Glutamatergic neuron (in vitro differentiated cells): ENCODE results near the gene ZNF106. TPM values are rescaled to one million over a fixed set of nuclear protein-coding genes. Genes with fewer than 3 reads are reported as not detected.

Experiments used
- DNase-seq: peaks from one replicate; pipeline ENCODE4 v3.0.0; 2022
- H3K27ac Mint-ChIP-seq: one replicate; pipeline ENCODE4 v1.8.0; 2020; ENCODE audit warnings: mild to moderate bottlenecking, mixed read lengths, inconsistent platforms; ENCODE audit not compliant: unreplicated experiment
- H3K27me3 Mint-ChIP-seq: one replicate; pipeline ENCODE4 v1.8.0; 2020; ENCODE audit warnings: mild to moderate bottlenecking, moderate library complexity, mixed read lengths, inconsistent platforms; ENCODE audit not compliant: unreplicated experiment
- H3K36me3 Mint-ChIP-seq: one replicate; pipeline ENCODE4 v1.8.0; 2020; ENCODE audit warnings: mild to moderate bottlenecking, mixed read lengths, inconsistent platforms; ENCODE audit not compliant: unreplicated experiment
- H3K4me1 Mint-ChIP-seq: one replicate; pipeline ENCODE4 v1.8.0; 2020; ENCODE audit warnings: mild to moderate bottlenecking, low read depth, mixed read lengths, inconsistent platforms; ENCODE audit not compliant: unreplicated experiment
- H3K4me3 Mint-ChIP-seq: one replicate; pipeline ENCODE4 v1.8.0; 2020; ENCODE audit warnings: mild to moderate bottlenecking, mixed read lengths, inconsistent platforms; ENCODE audit not compliant: unreplicated experiment
- H3K9me3 Mint-ChIP-seq: one replicate; pipeline ENCODE4 v1.8.0; 2020; ENCODE audit warnings: mild to moderate bottlenecking, moderate library complexity, mixed read lengths, inconsistent platforms; ENCODE audit not compliant: unreplicated experiment
- total RNA-seq: library from RNA; stranded (reverse); fragmentation: NEBNext Ultra II Directional; extraction: Animal tissue kit (Norgen Biotek cat#: 25700); gene quantifications from one replicate; pipeline ENCODE4 v1.2.1, GENCODE V29; 2021; ENCODE audit not compliant: unreplicated experiment
- TF ChIP-seq, protein P1 (sequence below): fragments of 200-600 bp; sonication (generic); IDR thresholded peaks from one replicate; pipeline ENCODE4 v1.5.0; 2021; ENCODE audit not compliant: partially characterized antibody, unreplicated experiment

ZNF106 gene
- total RNA-seq, 1 donor from 2014 or later = 37.2 TPM

DNA sequence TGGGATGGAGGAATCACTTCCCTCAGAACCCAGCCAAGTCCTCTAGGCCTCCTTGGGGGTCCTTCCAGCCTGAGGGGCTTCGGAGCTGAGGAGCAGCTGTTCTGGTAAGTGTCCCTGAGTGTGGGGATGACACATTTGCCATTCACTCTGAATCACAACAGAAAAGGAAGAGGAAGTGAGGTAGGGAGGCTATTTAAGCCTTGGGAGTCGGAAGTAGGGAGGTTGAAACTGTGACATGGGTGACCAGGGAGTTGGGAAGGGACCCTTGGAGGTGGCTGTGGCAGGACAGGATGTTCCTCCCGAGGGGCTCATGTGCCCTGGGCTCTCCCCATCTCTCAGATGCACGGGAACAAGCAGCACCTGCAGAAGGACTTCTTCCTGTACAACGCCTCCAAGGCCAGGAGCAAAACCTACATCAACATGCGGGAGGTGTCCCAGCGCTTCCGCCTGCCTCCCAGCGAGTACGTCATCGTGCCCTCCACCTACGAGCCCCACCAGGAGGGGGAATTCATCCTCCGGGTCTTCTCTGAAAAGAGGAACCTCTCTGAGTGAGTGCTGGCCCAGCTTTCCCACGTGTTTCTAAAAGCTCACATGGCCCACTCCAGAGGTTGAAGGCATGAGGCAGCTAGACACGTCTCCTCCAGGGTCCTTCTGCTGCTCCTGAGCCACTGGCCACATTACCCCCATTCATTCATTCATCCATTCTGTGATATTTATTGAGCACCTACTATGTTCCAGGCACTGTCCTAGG, 88.3 kb downstream of the ZNF106 start:
- H3K9me3 Mint-ChIP-seq = peaks cover 3% of the 10 kb centered on the region
- DNase-seq = no peak
- H3K27me3 Mint-ChIP-seq = no peaks in the 10 kb centered on the region
- H3K4me3 Mint-ChIP-seq = no peak overlapping the region
- no peaks in the 10 kb centered on the region for H3K36me3 Mint-ChIP-seq
- TF ChIP-seq, protein P1, sequence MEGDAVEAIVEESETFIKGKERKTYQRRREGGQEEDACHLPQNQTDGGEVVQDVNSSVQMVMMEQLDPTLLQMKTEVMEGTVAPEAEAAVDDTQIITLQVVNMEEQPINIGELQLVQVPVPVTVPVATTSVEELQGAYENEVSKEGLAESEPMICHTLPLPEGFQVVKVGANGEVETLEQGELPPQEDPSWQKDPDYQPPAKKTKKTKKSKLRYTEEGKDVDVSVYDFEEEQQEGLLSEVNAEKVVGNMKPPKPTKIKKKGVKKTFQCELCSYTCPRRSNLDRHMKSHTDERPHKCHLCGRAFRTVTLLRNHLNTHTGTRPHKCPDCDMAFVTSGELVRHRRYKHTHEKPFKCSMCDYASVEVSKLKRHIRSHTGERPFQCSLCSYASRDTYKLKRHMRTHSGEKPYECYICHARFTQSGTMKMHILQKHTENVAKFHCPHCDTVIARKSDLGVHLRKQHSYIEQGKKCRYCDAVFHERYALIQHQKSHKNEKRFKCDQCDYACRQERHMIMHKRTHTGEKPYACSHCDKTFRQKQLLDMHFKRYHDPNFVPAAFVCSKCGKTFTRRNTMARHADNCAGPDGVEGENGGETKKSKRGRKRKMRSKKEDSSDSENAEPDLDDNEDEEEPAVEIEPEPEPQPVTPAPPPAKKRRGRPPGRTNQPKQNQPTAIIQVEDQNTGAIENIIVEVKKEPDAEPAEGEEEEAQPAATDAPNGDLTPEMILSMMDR = no peak
- no peaks in the 10 kb centered on the region for H3K4me1 Mint-ChIP-seq
- no peak overlapping the region for H3K27ac Mint-ChIP-seq

DNA sequence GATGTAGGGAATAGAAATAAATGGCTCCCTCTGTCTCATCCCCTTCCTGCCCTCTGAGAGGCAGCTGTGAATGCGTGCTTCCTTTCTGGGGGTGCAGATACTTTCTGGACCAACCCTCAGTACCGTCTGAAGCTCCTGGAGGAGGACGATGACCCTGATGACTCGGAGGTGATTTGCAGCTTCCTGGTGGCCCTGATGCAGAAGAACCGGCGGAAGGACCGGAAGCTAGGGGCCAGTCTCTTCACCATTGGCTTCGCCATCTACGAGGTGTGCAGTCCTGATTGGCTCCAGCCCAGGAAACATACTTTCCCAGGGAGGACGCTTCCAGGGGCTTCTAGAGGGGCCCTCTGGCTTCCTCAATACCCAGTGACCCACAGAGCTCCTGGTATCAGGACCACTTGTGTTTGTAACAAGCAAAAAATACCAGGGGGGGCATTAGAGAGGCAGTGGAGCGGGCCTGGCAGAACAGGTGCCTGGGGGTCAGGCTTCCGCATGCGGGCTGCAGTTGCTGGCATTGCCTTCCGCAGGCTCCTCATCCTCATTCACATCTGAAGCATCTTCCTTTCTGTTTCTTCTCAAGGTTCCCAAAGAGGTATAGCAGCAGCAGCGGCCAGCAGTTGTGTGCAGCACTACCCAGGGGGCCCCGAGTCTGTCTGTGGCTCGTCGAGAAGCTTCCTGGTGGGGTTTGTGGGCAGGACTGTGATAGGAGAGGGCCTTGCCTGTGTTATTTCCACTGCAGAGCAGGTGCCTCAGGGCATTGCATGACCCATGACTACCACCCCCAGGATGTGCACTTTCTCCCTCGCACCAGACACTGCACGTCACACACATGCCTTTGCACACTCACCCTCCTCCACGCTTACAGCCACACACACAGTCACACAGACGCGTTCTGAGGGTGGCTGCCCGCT, 89.1 kb downstream of the ZNF106 start:
- Mint-ChIP-seq H3K9me3 (peaks cover 3% of the 10 kb centered on the region), H3K27me3 (no peaks in the 10 kb centered on the region), H3K4me3 (no peak overlapping the region), H3K36me3 (no peaks in the 10 kb centered on the region), H3K27ac (no peak overlapping the region), H3K4me1 (no peaks in the 10 kb centered on the region)
- DNase-seq = no peak
- TF ChIP-seq, protein P1 = no peak

DNA sequence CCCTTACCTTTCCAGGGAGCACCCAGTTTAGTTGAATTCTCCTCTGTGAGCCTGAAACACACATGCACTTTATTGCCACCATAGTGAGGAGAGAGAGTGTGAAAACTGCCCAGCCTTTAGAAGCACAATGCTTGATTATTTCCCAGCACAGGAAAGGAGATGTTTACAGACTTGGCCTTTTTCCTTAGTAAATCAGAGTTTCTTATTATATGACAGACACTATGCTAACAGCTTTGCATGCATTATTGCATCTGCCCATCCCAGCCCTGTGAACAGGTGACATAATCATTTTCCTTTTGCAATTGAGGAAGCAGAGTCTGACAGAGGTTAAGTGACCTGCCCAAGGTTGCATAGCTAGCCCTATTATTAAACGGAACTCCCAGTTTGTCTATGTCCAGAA, 95.1 kb downstream of the ZNF106 start:
- Mint-ChIP-seq H3K9me3 (no peaks in the 10 kb centered on the region), H3K27ac (no peak overlapping the region), H3K27me3 (no peaks in the 10 kb centered on the region), H3K4me3 (no peak overlapping the region), H3K4me1 (no peaks in the 10 kb centered on the region), H3K36me3 (no peaks in the 10 kb centered on the region)
- TF ChIP-seq, protein P1 = no peak
- no peak for DNase-seq

DNA sequence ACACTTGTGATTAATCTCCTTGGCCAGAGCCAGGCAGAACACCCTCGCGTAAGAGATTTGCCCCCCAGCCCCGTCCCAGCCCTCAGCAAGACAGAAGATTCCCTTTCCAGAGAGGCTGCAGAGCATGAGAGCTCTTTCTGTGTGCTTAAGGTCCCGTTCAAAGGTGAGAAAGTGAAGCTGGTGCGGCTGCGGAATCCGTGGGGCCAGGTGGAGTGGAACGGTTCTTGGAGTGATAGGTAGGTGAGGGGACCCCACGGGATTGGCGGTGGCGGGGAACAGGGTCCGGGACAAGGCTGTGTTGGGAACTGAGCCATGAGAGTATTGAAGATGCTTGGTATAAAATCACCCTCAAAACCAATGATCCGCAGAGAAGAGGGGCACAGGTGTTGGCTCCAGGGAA, 96.8 kb downstream of the ZNF106 start:
- H3K27me3 Mint-ChIP-seq = no peaks in the 10 kb centered on the region
- H3K27ac Mint-ChIP-seq = no peak overlapping the region
- no peak for DNase-seq
- H3K4me1 Mint-ChIP-seq = no peaks in the 10 kb centered on the region
- TF ChIP-seq, protein P1 = no peak
- no peaks in the 10 kb centered on the region for H3K36me3 Mint-ChIP-seq
- no peaks in the 10 kb centered on the region for H3K9me3 Mint-ChIP-seq
- no peak overlapping the region for H3K4me3 Mint-ChIP-seq
